RCC 7860 (cell line): ENCODE results near the gene CABLES2.
A peak's percentile ranks its signal among the peaks of the same experiment; 100 is the strongest.
"Not testable (repeated sequence)": the region's sequence is repeated elsewhere in the genome, so short reads cannot be mapped to it uniquely, and the experiment has no call there.

ENCODE experiments used
- DNase-seq: peaks from one replicate; pipeline ENCODE4 v3.0.0-alpha.2; 2015; ENCODE audit warnings: low spot score
- FAIRE-seq: peaks from 2 replicates; lab custom pipeline; 2012; peaks lifted over from hg19 to GRCh38; lab: Jason Lieb, UNC

The CABLES2 gene

DNA sequence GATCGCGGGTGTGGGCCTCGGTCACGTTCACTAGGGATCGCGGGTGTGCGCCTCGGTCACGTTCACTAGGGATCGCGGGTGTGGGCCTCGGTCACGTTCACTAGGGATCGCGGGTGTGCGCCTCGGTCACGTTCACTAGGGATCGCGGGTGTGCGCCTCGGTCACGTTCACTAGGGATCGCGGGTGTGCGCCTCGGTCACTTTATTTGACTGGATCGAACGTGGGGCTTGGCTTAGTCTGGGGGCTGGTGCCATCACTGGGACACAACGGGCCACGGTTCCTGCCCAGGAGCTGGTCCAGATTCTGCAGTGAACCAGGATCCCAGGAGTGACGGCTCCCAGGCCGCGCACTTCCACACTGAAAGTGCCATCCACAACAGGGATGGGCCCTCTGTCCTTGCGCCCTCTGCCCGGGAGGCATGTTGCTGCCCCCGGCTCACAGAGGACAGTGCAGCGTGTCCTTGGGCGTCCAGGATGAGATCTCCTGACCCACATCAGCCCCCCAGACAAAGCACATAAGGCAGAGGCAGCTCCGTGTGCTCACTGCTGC, 33.4 kb downstream of the CABLES2 start:
- FAIRE-seq, DNase-seq: not testable (repeated sequence)

DNA sequence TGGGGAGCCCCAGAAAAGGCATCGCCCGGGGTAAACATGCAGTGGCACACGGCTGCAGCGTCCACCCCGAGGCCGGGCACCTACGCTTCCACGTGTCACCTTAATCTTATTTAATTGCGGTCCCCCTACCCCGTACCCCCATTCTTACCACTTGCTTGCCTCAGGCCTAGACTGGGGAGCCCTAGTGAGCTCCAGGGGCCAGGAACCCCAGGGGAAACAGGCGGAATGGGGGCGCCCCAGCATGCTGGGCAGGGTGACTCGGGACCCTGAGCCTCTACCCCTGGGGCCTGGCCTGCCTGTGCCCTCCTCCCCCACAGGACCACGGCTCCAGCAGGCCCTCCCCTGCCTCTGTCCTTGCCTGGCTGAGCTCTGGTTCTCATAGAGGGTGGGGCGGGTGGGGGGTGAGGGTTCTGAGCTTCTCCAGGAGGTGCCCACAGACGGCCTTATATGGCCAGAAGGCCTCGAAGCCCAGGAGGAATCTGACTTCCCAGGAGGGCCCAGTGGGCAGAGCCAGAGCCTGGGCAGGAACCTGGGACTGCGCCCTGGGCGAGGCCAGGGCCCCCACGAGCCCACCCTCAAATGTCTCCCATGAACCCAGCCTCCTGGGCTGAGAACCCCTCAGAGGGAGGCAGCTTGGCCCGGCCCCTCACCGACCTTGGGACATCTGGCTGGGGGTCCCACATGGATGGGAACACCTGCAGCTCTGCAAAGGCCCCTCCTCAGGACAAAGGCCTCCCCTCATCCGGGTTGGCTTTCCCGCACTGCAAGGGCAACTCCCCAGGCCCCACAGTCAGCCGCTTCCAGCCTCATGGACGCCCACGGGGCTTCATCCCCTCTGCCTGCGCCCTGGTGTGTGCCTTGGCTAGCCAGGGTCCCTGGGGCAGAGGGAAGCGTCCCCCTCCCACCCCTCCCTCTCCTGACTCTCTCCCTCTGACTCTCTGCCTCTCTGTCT, 34.8 kb downstream of the CABLES2 start:
- DNase-seq (no peak), FAIRE-seq (no peak)

DNA sequence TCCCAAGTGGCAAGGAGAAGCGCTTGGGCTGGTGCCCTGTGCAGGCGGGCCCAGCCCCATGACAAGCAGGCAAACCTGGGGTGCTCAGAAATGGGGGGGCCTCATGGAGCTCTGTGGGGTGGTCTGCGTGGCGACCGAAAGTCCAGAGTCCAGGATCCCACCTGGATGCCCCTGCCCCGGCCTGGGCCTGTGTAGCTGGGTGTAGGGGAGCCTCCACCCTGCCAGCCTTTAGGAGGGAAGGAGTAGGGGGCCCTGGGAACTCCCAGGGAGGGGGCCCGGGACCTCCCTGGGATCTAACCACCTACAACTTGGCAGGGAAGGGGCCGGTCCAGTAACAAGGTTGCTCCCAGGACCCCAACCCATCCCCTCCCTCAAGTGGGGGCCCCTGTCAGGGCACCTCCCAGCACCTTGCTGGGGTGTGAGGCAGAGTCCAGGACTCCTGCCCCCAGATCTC, 35.5 kb downstream of the CABLES2 start:
- no peak for FAIRE-seq
- no peak for DNase-seq

DNA sequence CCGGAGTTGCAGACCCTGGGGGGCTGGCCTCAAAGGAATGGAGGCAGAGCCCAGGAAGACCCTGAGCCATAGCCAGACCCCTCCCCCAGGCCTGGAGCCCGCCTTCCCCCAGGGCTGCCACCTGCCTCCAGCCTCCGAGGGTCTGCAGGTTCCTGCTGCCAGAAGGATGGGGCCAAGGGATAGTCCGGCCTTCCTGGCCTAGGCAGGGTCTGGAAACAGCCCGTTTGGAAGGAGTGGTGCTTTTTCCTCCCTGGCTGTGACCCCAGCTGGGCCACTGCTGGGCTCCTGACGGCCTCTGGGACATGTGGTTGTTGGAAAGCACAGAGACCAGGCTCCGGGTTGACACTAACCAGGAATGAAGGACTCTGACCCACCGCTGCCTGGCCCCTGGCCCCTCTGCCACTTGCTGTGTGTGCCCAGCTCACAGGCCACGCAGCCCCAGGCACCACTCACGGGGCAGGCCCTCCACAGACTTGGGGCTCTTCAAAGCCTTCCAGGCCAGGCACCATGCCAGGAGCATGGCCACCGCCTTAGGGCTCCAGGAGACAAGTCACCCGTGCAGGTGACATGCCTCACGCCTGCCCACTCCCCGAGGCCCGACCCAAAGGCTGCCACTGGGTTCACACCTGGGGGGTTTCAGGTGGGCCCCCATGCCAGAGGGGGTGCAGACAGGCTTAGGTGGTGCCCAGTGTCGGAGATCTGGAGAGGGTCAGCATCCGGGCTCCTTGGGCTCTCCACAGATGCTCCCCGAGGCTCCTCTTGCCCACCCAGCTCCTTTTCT, 36.1 kb downstream of the CABLES2 start:
- no peak for FAIRE-seq
- DNase-seq = no peak

DNA sequence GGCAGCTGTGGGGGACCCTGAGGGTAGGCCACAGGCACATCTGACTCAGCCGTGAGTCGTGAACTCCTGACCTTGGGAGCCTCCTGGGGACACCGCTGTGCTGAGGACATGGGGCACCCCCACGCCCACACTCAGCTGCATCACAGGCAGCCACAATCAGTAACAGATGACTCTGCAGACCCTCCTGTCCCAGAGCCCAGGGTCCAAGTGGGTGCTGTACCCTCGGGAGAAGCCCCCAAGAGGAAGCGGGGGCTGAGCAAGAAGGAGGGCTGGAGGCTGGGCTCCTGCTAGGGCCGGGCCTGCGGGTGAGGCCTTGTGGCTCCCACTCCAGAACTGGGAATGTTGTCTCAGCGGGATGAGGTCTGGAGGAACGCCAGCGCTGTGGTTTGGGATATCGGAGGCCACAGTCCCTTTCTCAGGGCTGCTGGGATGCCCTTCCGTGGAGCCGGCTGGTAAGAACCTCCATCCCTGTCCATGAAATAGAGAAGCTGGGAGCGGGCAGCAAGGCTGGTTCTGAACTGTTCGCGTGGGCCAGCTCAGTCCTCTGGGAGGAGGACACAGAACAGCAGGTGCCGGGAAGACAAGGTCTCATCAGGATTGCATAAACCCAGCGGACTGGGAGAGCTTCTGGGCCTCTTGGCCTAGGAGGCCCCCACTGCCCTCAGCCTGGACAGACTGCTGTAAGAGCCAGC, 36.8 kb downstream of the CABLES2 start:
- peak; percentile 86 for FAIRE-seq
- peak; percentile 89 for DNase-seq

DNA sequence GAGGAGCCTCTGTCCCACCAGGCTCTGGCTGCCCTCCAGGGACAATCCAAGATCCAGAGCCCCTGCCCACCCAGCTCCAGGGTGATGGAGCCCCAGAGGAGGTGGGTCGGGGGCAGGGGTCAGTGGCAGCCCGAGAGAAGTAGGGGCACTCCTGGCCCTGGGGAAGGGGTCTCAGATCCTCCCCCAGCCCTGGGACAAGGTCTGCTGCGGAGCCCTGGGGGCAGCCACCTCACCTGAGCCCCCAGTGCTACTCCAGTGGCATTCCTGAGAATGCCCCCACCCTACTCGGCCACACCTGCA, 37.3 kb downstream of the CABLES2 start:
- DNase-seq = no peak
- FAIRE-seq = no peak

DNA sequence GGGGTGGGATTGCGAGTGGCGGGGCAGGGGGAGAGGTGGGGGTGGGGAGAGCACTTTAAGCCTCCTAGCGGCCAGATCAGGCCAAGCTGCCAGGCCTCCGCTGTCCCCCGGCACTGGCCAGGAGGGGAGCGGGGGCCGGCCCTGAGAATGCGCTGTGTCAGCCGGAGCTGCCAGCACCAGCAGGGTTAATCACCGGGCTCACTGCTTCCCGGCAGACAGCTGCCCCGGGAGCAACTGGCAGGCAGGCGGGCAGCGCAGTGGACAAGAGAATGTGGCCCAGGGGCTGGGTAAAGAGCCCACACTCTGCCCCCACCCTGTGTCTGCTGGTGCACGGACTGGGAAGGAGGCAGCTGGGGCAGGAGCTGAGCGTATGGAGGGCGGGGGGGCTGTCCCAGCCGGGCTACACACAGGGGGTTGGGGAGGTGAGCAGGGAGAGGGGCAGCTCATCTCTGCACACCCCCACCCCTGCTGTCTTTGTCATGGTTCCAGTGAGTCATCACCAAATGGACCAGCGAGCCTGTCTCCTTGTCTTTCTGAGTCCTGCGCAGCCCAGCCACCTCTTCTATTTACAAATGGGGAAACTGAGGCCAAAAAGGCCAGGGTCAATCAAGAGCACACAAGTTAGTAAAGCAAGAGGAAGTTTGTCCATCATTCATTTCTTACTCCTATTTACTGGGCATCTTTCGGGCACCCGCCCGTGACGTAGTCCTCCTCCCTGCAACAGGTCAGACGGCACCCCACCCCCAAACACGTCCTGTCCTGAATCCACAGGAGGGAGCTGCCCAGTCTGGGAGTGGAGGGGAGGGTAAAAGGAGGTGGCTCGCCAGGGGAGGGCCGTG, 37.9 kb downstream of the CABLES2 start:
- DNase-seq (peak; percentile 84), FAIRE-seq (peak; percentile 53)

DNA sequence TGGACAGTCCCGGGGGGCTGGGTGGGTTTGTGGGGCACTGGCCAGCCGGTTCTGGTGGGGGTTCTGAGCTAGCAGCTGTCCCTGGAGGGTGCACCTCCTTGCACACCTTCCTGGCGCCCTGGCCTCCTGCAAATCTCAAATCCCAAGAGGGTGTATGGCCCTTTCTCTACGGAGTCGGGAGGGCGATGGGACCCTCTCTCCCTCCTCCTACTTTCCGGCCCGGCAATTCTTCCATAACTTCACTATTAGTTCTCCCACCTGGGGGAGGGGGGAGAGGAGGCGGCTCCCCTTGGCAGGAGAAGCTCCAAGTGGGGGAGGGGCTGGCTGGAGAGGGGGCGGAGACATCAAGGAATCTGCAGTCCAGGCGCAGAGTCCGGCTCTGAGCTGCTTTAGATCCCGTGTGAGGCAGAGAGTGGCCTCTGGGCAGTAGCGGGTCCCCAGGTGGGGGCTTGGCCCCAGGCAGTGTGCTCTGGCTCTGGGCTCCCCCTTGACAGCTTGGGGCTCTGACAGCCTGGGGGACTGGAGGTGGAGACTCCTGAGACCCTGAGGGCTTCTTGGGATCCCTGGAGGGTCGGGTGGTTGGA, 38.6 kb downstream of the CABLES2 start:
- DNase-seq (no peak), FAIRE-seq (no peak)

DNA sequence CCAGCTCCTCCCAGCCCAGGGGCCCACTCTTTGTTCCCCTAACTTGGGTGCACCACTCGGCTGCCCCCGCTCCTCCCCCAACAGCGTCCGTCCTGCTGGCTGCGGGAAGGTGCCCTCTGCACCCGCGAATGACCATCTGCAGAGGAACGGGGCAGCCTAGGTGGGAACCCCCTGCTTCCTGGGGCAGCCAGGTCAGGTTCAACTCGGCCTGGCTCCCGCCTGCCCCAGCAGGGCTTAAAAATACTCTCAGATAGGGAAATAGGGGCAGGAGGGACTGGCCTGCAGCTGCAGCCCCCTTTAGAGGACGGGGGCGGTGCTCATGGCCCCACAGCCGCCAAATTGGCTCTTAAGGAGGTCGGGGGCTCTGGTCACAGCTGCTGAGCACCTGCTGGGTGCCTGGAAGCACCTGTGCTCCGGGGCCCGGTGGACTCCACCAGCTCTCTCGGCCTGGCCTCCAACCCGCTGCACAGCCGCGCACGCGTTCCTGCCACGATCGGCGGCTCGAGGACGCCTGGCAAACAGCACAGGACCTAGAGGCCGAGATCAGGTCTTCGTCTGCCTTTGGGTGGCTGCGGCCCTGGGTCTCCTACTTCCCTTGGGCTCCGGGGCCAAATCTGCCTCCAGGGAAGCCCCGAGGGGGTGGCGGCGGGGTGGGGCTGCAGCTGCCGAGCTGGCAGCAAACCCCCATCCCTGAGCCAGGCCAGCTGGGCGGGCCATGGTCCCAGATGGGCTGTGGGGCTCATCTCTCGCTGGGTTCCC, 39.3 kb downstream of the CABLES2 start:
- FAIRE-seq (no peak), DNase-seq (no peak)

DNA sequence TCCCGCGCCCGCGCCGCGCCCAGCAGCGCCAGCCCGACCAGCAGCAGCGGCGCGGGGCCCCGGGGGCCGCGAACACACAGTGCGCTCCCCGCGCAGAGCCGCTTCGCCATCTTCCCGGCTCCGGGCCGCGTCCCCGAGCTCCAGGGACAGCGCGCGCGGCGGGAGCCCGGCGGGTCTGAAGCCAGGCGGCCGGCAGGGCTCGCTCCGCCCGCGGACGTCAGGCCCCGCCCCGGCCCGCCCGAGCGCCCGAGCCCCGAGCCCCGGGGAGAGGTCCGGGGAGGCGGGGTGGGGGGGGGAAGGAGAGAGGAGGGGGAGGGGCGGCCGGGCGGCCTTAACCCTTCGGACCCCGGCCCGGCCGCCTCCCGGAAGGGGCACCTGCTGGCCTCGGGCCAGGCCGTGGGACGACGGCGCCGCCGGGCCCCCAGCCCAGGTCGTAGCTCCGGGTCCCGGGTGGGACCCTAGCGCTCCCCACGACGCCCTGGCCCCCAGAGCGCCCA, 39.9 kb downstream of the CABLES2 start, which contains the start of gene LAMA5:
TSS of gene LAMA5 (minus strand) at position 177 of the 497 bp plus-strand sequence. CDS start at position 110, 67 bp downstream.
- no peak for FAIRE-seq

DNA sequence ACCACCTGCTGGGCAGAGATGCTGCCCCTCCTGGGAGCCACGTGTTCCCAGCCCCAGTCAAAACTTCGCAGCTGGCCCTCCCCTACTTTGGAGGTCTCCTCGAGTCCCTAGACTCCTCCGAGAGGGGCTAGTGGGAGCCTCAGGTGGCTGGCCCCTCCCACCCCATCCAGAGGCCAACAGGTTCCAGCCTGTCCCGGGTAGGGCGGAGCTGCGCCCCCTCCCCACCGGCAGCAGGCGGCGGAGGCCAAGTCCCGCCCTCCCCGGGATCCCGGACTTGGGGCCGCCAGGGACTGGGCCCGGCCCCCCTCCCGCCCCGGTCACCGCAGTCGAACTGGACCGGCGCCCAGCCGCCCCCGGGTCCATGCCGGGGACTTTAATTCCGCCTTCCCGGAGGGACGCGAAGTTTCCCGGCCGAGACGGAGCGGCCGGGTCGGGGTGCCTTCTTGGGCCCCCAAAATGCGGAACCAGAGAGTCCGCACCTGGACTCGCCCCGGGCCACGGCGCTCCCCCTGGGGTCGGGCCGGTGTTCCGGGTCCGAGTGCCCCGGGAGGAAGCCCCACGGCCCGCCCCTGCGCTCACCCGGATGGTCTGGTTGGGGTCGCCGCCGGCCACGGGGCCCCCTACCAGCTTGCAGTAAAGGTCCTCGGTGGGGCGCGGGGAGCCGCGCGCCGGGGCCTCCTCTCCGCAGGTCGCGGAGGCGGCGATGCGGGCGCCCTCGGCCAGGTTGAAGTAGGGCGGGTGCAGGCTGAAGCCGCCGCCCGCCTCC, 40.5 kb downstream of the CABLES2 start:
- DNase-seq (no peak), FAIRE-seq (no peak)

More for the DNA sequence above, 39.9 kb downstream of the CABLES2 start, which contains the start of gene LAMA5:
- no peak for DNase-seq

DNA sequence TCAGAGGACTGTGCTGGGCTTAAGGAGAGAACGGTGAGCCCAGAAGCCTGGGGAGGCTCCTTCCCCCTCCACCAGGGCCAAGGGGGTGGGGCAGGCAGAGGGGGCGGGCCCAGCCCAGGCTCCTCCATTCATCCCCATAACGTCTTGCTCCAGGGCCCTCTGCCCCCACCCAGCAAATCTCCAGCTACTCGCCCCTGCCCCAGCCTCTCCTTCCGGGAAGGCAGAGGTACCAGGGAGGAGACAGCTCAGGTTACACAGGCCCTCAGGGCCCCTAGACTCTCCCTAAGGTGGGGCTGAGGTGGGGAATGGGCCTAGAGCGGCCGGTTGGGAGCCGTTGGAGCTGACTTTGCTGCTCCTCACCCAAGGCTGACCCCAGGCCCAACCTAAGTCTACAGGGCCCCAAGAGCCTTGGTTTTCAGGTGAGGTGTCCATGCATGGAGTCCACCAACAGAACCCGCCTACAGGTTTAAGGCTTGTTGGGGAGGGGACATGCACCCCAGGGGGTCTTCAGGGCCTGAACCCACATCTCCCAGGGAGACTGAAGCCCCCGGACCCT, 41.2 kb downstream of the CABLES2 start:
- no peak for FAIRE-seq
- DNase-seq = no peak

DNA sequence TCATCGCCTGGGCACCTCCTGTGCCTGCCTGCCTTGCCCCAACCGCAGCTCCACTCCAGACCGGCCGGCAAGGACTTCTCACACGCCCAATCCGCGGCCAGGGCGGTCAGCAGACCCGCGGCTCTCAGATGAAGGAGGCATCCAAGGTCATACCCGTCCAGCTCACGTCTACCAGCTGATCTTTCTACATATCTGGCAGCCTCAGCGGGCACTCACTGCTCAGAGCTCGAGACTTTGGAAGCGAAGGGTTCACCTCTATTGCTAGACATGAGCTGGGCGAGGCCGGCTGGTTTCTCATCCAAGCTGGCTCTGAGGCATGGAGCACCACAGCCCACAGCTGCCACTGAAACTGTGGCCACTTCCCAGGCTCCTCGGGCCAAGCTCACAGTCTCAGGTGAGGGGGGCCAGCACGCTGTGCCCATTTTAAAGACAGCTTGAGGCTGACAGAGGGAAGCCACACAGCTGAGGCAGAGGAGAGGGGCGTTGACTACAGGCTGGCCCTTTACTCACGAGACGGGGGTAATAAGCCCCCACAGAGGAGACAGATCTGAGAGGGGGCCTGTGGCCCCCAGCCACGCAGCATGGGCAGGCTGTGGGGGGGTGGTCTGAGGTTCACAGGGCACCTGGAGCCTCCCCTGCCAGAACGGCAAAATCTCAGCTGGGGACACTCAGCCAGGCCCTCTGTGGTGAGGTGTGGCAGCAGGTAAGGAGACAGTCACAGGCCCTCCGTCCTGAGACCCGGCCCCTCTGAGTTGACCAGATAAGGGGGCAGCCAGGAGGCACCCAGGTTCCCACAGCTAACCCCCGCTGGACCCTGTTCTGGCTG, 42.0 kb downstream of the CABLES2 start:
- FAIRE-seq (no peak), DNase-seq (no peak)

DNA sequence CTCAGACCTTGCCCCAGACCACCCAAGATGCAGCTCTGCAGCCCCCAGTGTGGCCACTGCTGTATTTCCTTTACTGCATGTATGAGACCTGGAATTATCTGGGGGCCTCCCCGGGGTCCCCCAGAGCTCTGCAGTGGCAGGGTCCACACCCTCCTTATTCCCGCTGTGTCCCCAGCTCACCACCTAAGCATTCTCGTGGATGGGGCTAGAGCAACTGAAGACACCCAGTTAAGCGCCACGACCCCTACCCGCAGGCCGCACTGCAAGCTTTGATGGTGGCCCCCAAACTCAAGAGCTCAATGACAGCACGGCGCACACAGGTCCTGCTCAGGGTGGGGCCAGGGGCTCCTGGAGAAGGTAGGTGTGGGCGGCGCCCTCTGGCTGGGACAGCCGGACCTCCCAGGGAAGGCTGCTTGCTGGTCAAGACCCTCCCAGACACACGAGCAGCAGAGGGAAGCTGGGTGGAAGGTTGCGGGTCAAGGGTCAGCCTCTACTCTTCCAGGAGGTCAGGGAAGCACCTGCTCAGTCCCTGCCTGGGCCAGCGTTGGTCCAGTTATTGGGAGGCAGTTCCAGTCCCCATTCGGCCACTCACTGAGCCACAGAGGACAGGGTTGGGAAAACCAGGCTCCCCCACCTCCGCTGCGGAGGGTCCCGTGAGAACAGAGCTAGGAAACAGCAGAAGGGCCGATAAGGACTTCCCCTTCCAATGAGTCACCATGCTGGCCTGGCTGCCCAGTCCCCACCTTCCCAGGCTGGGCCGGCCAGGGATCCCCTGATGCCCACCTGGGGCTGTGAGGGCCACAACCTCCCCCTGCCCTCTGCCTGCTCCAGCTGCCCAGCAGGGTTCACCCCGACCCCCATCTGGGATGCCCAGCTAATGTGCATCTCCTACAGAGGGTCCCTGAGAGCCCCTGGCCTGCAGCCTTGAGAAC, 42.9 kb downstream of the CABLES2 start:
- no peak for FAIRE-seq

DNA sequence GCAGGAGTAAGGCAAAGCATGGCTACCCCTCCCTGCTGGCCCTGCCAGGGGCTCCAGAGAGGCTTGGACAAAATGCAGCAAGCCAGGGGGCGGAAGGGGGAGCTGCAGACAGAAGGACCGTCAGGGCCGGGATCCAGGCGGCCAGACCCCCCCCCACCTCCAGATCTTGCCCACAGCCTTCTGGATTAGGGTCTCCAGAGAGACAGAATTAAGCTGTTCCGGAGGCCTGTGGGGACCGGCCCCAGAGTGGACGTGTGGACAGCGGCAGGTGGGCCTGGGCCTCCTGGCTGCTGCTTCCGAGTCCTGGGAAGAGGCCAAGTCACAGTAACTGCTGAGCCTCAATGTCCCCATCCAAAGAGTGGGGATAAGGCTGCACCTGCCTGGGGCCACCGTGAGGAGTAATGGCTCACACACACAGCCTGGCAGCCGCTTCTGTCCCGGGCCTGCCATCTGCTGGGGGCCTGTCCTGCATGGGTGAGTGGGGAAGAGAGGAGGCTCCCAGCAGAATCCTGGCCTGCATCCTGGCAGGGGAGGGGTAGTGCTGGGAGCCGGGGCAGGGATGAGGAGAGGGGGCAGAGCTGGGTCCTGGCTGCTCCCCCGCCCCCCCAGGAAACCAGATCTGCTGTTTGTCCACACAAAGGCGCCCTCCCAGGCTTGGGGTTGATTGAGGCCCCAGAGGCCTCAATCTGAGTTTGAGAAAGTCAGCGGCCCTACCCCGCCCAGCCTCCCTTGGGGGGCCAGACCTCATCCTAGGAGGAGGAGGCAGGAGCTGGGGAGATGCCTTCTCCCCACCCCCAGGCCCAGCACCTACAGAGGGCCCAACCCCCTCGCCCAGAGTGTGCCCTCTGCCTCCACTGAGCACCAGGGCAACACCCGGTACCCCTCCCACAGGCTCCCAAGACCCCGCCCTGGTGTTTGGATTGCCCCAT, 43.8 kb downstream of the CABLES2 start:
- FAIRE-seq (no peak), DNase-seq (no peak)

More for the DNA sequence above, 42.9 kb downstream of the CABLES2 start:
- no peak for DNase-seq
